ENCODE results near the gene PNMA6E.

The PNMA6E gene

DNA sequence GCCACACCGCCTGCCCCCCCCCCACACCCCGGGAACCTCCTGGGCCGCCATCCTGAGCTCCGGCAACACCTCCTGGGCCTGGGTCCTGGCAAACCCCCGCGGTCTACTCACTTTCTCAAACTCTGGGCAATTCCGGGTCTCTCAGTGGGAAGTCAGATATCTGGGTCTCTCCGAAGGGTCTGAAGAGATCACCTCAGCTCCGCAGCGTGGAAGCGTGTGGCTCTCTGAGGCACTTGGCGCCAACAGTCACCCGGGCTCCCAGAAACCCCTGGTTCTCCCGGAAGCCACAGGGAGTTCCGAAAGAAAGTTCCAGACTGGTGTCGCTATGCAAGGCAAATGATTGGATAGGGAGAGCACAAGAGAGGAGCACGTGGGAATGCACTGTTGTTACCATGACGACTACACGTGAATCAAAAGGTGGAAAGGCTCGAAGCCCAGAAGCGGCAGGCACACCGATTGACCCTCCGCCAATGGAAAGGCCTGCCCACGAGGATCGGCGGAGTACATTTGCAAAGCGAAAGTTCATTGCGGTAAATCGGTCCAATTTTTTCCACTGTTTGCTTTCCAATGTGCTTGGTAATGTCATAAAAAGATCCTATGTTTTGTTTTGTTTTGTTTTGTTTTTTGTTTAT is at the start of gene PNMA6E:
Gene PNMA6E (minus strand): TSS at position 218 of the 632 bp plus-strand sequence. CDS start 2,501 bp downstream, outside the sequence.
- no peak for DNase-seq

DNA sequence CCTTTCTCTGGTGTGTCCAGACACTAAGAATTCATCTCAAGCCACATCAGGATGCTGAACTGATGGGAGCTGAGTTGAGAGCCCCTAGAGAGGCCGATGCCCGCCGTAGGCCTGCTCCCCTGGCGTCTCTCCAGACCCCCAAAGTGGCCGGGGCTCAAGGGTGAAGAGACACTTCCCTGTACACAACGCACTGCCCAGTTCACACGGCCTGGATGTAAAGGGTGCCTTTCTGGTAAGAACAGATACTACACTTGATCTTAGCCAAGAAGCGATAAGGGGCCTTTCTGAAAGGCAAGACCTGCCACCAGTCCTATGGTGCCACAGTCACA is 49.8 kb upstream of the PNMA6E start:
- DNase-seq = no peak

DNA sequence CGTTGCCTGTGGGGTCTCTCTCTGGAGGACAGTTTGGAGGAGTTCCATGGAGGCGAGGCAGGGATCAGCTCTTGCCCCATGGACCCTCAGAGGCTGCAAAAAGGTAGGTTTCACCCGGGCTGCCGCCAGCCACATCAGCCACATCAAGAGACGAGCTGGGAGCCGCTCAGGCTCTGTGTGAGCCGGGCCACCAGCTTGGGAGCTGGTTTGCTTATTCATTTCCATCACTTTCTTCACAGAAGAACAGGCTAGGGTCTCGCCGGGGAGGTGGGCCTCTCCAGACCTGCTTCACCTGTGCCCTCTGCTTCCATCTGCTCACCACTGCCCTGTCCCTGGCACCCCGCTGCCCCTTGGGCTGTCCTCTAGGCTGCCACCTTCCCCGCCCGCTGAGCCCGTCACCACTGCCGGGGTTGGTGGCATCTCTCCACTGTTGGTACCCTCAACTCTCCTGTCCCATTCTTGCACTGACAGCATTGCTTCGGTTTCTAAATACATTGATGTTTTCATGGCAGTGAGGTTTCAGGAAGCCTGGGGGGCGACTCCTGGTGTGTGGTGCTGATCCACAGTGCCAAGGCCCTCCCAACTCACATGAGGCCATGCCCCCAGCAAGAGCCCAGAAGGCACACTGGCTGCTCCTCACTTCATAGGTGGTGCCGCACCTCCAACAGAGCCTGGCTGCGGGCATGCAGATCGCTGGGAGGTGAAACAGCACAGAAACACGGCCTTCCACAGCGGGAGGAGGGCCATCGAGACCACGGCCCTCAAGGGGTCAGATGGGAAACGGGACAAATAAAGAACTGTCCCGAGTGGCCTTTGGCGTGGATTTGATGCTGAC is 49.2 kb upstream of the PNMA6E start:
- DNase-seq = no peak

DNA sequence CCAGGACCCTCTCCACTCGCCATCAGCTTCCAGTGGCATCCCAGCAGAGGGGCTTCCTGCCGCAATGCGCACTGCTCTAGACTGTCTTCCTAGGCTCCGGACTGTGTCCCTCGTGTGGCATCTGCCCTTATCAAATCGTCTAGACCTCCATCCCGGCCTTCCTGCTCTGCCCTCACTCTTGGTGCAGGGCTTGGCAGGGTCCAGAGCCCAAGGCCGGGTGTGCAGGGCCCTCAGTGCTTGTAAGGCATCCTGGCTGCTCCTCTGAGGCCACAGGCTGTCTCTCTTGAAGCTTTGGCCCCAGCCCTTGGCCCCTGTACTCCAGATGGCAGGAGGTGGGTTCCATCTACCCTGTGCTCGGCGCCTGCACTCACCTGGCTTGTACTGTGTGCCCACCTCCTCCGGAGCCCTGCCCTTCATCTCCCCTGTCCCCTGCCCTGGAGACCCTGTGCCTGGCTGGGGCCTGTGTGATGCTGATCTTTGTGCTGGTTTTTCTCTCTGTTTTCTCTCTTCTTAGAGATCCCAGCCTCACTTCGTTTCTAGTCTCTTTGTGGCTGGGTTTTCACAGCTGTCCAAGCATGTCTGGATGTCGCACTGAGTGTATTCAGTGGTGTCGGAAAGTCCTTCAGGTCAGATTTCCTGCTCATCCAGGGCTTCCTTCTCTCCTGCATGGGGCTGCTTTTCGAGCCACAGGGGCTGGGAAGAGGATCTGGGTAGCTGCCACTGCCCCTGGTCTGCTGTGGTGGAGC is 48.4 kb upstream of the PNMA6E start:
- DNase-seq = no peak

DNA sequence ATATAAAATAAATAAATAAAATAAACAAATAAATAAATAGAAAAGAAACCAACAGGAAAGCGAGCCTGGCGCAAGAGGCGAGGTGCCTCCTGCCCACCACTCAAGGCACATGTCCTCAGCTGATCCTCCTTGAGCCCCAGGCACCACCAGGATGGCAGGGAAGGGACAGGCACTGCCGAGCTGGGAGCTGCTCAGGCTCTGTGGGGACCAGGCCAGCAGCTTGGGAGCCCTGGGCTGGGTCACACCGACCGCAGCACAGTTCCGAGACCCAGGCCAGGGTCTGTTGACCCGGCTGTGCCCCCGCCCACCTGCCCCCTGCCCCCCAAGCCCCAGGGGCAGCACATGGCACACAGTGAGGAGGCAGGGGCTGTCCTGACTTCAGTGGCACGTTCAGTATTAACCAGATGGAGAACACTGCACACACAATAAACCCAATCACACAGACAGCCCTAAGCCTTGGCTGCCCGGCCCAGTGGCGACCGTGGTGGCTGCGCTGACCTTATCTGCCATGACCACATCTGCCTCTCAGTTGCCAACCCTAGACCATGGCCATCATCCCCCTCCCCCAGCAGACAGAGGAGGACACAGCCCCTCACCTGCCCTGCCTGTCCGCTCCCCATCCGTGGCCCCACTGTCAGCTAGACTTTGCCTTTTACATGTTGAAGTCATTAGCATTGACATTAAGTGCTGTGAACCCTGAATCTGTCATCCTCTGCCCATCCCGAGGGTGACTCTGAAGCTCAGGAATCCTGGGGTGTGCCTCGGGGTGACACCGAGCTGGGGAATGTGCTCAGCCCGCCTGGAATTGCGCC is 47.6 kb upstream of the PNMA6E start:
- DNase-seq = no peak

DNA sequence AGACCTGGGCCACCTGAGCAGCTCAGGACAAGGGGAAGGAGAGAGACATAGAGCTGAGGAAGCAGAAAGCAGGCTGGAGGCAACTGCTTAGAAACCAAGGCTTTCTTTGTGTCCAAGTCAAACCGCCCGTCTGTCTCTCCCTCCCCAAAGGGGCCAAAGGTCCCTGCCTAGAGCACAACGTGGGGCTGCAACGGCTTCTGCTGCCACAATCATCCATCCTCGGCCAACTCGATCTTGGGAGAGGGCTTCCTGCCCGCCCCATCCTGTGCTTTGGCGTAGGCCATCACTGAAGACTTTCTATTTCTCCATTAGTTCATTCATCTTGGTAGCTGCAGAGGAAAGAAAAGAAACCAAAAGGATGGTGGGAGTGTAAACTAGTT is 46.4 kb upstream of the PNMA6E start:
- DNase-seq = no peak

DNA sequence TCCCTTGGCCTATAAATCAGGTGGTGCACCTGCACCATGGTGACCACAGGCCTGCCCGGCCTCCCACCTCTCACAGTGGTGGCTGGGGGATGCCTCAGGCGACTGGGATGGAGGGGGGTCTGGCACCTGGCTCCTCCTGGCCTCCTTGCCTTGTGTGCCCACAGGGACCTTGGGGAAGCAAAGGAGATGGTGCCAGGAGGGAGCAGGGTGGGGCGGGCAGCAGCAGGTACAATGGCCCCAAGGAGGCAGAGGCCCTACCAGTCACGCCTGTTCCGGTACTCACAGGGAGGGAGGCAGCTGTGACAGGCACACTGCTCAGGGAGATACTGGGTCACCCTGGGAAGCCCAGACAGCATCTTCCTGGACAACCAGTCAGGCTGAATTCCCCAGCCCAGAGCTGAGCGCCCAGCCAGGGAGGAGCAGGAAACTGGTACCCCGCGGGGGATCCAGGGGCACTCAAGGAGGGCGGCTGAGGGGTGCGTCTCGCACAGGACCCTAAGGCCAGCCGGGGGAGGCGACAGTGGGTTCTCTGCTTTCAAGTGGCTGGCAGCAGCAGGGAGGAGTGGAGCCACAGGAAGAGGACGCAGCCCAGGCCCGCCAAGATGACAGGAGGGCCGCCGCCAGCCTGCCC is 45.9 kb upstream of the PNMA6E start:
- no peak for DNase-seq

DNA sequence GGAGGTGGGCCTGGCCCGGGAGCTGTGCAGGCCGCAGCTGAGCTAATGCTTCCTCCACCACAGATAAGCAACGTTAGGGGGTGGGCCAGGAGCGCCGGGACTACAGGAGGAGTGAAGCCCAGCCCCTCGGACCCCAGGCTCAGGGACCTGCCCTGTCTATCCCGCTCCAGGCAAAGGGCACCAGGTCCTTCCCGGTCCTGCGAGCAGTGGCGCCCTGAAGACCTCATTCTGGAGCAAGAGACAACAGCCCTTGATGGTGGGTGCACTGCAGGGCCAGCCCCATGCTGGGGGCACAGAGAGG is 45.4 kb upstream of the PNMA6E start:
- DNase-seq = no peak

DNA sequence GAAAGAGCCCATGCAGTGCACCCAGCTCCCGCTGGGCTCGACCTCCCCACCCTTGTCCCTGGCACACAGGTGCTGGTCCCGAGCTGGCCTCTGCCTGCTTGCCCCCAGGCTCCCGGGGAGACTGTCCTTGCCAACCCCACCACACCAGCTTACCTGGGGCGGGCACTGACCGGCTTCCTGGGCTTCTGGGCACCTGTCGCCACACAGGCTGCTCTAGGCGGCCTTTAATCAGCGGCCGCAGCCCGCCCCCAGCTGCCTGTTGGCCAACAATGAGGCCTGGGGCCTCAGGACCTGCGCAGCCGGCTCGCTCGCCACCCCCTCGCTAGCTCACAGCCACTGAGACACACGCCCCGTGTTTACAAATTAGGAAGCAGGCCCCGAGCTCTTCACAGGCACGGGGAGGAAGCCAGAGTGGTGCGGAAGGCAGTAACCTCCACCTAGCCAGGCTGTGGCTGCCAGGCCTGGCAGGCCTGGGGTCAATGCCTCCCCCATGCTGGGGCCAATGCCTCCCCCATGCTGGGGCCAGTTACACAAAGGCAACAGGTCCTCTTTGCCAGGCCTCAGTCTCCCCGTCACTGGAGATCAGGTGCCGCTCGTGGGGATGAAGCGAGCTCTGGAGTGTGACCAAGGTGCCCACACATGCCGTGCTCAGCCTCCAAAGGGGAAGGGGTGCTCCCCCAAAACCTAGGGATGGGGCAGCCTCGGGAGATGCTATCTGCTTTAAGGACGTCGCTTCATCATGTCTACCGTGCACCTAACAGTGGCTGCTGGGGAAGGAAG is 44.9 kb upstream of the PNMA6E start, which contains the start of gene TREX2:
Gene TREX2 (minus strand): TSS at position 201 of the 780 bp plus-strand sequence. CDS start 626 bp downstream, outside the sequence.
- no peak for DNase-seq

DNA sequence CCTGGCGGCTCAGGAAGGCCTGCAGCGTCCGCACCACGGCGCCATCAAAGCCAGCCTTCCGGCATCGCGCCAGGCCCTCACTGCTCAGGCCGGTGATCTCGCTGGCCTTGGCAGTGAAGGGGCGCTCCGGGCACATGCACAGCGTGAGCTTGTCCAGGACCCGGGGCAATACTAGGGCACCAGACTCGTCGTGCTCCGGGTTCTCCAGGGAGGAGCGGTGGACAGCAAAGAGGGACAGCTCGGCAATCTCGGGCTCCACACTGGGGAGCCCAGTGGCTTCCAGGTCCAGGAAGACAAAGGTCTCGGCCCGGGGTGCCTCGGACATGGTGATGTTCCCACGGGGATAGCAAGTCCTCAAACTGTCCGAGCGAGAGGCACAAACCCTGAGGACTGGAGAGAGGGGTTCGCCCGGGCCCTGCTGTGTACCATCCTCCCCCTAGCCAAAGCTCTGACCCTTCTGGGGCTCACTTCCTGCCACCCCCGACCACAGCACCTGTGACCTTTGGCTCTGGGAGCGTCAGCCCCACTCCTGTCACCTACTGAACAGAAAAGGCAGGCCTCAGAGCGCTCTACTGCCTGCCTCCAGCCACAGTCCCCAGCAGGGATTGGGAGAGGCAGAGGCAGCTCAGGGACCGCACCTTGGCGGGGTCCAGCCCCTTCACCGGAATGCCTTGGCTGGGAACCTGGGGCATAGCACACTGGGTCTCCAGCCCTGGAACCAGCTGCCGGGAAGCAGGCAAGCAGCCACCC is 44.1 kb upstream of the PNMA6E start:
- no peak for DNase-seq

DNA sequence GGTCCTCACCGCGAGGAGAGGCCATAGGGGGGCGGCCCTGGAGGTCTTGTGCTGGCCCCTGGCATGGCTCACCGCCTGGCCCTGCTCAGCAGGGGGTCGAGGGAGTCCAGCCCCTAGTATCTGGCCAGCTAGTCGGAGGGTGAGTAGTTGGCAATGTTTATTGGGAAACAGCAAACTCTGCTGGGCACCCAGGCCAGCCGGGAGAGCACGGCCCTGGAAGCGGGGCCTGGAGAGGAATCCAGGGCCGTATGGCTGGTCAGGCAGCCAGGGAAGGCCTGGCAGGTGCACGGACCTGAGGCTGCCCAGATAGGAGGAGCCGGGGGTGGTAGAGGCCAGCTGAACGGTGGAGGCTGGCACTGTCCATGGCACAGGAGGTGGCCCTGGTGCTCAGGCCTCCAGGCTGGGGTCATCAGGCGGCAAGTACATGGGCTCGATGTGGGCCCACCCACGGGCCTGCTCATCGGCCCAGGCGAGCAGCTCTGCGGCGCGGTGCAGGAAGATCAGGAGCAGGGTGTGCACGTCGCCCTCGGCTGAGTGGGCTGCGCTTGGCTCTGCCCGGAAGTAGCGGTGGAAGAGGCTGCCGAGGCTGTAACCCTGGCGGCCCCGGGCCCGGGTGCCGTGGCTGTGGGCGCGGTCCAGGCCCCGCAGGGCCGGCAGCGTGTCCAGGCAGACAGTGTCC is 43.3 kb upstream of the PNMA6E start:
- DNase-seq = no peak

DNA sequence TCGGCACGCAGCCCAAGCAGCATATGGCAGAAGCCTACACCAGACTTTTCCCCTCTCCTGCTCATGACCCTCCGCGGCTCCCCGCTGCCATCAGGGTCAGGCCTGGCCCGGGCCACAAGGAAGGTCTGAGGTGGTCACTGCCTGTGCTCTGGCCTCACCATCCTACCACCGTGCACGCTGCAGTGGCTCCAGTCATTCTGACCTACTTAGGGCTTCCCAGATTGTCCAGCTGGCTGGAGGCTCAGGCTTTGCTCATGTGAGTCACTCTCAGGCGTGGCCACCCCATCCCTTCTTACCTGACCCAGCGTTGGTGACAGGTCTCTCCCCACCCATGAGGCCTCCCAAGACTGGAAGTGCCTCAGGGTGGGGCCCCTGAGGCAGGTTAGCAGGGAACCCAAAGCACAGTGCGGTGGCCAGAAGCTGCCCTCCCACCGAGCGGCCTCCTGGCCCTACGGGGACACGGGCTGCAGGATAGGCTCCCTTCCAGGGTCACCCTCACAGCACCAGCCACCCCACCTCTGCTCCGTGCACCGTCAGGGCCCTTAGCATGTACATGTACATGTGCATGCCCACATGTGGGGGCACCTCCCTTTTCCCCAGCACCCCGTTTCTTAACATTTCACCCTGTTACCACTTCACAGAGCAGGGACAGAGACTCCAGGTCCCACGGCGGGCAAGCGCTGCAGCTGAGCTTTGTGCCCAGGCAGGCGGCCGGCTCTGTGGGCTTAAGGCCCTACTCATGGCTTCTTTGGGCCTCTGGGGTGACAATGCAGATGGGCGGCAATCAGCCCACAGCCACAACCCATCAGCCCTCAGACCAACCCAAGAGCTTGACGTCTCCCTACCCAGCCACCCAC is 42.6 kb upstream of the PNMA6E start:
- no peak for DNase-seq

DNA sequence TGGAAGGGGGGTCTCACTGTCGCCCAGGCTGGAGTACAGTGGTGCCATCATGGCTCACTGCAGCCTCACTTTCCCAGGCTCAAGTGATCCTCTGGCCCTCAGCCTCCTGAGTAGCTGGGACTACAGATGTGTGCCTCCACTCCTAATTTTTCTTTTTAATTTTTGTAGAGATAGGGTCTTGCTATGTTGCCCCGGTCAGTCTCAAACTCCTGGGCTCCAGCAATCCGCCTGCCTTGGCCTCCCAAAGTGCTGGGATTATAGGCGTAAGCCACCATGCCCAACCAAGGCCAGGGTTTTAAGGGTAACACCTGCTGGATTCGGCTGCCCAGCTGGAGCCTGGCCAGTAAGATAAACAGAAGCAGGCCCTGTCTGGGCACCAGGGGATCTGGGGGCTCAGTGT is 41.3 kb upstream of the PNMA6E start:
- no peak for DNase-seq

DNA sequence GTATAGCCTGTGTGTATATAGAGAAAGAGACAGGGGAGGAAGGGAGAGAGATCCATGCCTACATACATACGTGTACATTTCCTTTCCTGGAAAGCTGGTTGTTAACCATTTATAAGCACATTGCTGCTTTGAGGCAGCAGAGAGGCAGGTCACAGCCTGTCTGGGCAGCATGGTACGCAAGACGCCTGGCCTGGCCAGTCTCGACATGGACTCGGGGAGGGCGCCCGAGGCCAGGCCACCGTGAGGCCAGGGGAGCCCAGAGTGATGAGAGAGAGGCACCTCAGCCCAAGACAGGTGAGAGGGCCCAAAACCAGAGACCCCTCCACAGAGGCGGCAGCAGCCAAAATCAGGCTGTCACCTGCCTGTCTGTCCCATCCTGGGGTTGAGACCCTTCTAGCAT is 40.8 kb upstream of the PNMA6E start:
- DNase-seq = no peak

DNA sequence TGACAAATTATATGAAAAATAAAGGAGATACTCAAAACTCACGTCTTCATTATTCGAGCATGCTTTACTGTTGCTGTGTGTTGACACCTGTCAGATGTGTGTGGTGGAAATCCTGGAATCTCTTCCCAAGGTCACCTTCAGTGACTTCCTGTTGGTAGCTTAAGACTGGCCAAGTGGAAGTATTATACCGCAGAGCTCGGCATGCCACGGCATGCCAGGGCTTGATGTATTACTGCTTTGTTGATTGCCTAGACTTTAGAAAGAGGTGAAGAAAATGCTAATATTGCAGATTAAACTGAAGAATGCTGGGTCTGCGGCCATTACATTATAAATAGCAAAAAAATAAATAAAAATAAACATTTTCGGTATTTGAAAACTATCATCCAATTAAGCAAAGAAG is 40.1 kb upstream of the PNMA6E start:
- DNase-seq = no peak

DNA sequence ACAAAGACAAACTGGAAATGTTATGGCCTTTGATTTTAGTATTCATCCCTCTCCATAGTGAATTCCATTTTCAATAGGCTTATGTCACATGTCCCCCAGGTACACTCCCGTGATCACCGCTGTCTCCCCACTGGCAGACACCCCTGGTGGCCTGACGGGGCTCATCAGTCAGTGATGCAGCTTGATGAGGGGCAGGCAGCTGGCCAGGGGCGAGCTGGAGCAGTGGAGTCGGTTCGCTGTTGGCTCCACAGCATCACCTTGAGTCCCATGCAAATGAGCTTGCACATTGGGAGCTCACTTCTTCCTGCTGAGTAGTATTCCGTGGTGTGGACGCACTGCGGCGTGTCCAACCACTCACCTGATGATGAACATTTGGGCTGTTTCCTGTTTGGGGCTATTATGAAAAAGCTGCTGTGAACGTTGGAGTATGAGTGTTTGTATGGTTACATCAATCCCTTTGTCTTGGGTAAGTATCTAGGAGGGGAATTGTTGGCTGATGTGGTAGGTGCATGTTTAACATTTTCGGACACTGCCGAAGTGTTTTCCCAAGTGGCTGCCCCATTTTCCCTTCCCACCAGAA is 39.5 kb upstream of the PNMA6E start:
- DNase-seq = no peak

DNA sequence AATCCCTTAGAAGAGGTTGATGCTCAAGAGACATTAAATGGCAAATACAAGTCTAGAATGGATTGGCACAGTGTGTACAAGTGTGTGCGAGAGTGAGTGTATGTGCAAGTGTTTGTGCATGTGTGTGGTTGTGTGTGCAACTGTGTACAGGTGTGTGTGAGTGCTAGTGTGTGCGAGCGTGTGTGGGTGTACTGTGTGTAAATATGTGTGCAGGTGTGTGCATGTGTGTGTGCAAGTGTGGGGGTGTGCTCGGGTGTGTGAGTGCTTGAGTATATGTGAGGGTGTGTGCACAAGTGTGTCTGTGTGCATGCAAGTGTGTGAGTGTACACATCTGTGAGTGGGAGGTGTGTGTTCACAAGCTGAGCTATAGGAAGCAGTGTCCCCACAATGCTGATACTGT is 38.8 kb upstream of the PNMA6E start:
- no peak for DNase-seq

DNA sequence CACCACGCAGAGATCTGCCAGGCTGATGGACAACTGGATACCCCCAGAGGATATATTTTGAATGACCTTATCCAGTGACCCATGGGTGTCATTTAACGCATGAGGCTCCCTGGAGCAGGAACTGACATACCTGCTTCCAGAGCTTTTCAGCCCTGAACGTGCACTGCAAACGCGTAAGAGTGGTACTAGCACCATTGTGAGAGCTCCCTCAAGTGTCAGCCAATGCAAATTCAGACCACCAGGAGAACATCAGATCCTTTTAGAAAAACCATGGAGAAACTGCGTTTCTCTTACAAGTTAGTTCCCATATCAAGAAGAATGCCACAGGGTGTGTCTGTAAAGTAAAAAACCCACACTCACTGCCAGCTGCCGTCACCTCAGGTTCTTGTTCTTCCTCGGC is 37.4 kb upstream of the PNMA6E start:
- no peak for DNase-seq

DNA sequence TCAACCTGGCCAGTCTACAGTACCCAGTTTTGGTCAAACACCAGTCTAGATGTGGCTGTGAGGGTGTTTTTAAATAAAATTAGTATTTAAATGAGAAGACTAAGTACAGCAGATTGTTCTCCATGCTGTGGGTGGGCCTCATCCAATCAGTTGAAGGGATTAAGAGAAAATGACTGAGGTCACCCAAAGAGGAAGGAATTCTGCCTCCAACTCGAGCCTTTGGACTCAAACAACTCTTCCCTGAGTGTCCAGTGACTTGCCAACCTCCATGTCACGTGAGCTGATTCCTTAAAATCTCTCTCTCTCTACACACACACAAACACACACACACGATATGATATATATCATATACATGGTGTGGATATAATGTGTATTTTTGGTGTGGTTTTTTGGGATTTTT is 34.7 kb upstream of the PNMA6E start:
- DNase-seq = no peak

Measured in stimulated activated CD4-positive, alpha-beta T cell treated with anti-CD3 and anti-CD28 coated beads, Interleukin-4, amount 100 ng/mL, for 1 hour (primary cell).